ENCODE results near the gene DHX36. TPM values are rescaled to one million over a fixed set of nuclear protein-coding genes. Genes with fewer than 3 reads are reported as not detected.

DHX36 gene
- total RNA-seq, 1 donor from 2014 or later = 82.1 TPM

DNA sequence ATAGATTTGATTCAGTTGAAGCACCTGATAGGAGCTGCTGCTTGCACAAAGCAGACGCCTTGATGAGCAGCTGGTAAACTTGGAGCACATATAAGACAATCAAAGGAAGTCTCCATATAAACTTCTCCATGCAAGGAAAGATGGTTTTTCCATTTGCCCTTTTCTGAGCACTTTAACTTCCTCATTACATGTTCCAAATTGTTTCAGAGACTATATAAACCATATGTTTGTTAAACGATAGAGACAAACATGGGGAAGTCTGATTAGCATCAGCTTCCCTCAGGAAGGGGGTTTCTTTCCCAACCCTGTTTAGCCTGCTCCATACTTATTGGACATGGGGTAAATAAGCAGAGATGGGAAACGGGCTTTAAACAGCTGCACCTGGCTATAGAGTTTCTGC is 88.0 kb downstream of the DHX36 start:
- no peak overlapping the region for H3K4me3 Mint-ChIP-seq (ENCODE audit: low read depth)
- H3K36me3 Mint-ChIP-seq (ENCODE audit: low read depth) = no peaks in the 10 kb centered on the region
- DNase-seq (ENCODE audit: low spot score) = no peak
- H3K27ac Mint-ChIP-seq = no peak overlapping the region
- H3K27me3 Mint-ChIP-seq (ENCODE audit: low read depth) = no peaks in the 10 kb centered on the region
- H3K4me1 Mint-ChIP-seq (ENCODE audit: low read depth) = peaks cover 21% of the 10 kb centered on the region
- no peaks in the 10 kb centered on the region for H3K9me3 Mint-ChIP-seq
- intact Hi-C loops (cut with micrococcal nuclease) = loop anchor here (5.0 kb wide), 2 partner anchors 114 to 614 kb away; partner anchors contain the start of gene ARHGEF26

DNA sequence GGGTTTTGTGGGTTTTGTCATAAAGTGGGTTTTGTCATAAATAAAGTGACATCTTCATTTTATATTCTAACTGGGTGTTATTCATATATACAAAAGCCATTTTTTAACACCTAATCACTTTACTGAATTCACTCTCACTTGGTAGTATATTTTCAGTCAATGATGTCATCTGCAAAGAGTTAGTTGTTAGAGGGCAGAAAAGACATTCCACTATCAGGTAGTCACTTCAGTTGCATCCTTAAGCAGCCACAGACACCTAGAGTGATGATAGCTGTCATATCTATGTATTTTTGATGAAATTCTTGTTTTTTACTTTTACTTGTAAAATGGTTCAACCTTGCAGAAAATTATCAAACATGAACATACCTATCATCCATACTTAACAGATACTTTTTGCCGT is 89.0 kb downstream of the DHX36 start:
- no peak for DNase-seq (ENCODE audit: low spot score)
- Mint-ChIP-seq H3K27ac (no peak overlapping the region), H3K27me3 (ENCODE audit: low read depth) (no peaks in the 10 kb centered on the region), H3K4me3 (ENCODE audit: low read depth) (no peak overlapping the region), H3K36me3 (ENCODE audit: low read depth) (no peaks in the 10 kb centered on the region), H3K4me1 (ENCODE audit: low read depth) (peaks cover 21% of the 10 kb centered on the region), H3K9me3 (no peaks in the 10 kb centered on the region)
- intact Hi-C loops (cut with micrococcal nuclease) = loop anchor here (5.0 kb wide), 2 partner anchors 113 to 613 kb away; partner anchors contain the start of gene ARHGEF26

DNA sequence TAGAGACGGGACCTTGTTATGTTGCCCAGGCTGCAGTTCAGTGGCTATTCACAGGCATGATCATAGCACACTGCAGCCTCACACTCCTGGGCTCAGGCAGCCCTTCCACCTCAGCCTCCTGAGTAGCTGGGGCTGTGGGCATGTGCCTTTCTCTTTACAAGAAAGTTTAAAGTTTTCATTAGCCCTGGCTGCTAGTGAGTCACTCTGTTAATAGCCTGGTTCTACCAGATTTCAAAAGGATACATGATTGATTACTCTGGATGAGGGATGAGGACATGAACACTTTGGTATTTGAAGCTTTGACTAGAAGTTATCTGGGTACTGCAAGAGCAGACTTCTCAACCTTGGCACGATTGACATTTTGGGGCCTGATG is 95.1 kb downstream of the DHX36 start:
- peaks cover 5% of the 10 kb centered on the region for H3K27me3 Mint-ChIP-seq (ENCODE audit: low read depth)
- no peak for DNase-seq (ENCODE audit: low spot score)
- no peaks in the 10 kb centered on the region for H3K4me1 Mint-ChIP-seq (ENCODE audit: low read depth)
- no peaks in the 10 kb centered on the region for H3K9me3 Mint-ChIP-seq
- intact Hi-C loops (cut with micrococcal nuclease) = no loop called here
- H3K27ac Mint-ChIP-seq = no peak overlapping the region
- H3K4me3 Mint-ChIP-seq (ENCODE audit: low read depth) = no peak overlapping the region
- H3K36me3 Mint-ChIP-seq (ENCODE audit: low read depth) = no peaks in the 10 kb centered on the region

DNA sequence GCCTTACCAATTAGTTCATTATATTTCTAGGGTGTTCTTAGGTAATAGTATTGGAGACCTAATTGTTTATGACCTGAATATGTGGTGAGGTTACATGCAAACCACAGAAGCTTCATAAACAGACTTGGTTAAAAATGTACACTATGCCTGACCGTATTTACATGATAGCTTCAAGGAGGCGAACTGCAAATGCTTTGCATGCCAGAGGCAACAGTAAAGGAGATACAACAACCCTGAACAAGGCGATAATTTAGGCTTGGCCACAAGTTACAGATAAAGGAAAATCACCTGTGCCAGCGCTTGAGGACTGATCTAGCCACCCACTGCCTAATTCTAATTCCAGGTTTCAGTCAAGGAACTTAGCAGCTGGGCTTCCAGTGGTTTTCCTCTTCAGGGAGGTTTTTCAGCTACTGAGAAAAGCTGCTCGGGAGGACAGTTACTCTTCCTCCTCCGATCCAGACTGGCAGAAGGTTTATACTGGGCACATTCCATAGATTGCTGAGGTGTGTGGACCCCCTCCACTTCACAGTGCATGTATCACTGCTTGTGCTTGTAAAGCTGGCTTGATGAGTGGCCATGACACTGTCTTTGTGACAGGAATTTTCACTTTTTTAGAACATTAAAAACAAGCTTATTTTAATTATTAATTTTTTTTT is 95.6 kb downstream of the DHX36 start:
- Mint-ChIP-seq H3K27ac (no peak overlapping the region), H3K36me3 (ENCODE audit: low read depth) (no peaks in the 10 kb centered on the region), H3K9me3 (no peaks in the 10 kb centered on the region), H3K4me3 (ENCODE audit: low read depth) (no peak overlapping the region), H3K4me1 (ENCODE audit: low read depth) (no peaks in the 10 kb centered on the region), H3K27me3 (ENCODE audit: low read depth) (peaks cover 5% of the 10 kb centered on the region)
- intact Hi-C loops (cut with micrococcal nuclease) = no loop called here
- no peak for DNase-seq (ENCODE audit: low spot score)

DNA sequence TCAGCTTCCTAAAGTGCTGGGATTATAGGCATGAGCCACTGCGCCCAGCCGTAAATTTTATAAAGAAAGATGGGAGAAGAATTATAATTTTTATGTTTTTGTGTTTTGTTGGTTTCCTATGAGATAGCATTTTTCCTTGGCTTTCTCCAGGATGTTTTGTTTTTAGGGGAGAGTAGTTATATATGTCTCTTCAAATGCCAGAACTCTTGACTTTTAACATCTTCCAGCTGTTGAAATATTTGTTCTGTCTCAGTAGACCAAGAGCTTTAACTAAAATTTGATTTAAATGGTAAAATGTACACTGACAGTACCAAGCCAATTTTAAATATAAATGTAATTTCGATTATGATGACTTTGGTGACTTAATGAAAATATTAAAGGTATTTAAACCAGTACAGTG is 96.8 kb downstream of the DHX36 start:
- H3K4me3 Mint-ChIP-seq (ENCODE audit: low read depth) = no peak overlapping the region
- intact Hi-C loops (cut with micrococcal nuclease) = no loop called here
- H3K9me3 Mint-ChIP-seq = no peaks in the 10 kb centered on the region
- DNase-seq (ENCODE audit: low spot score) = no peak
- H3K4me1 Mint-ChIP-seq (ENCODE audit: low read depth) = no peaks in the 10 kb centered on the region
- H3K27me3 Mint-ChIP-seq (ENCODE audit: low read depth) = peaks cover 6% of the 10 kb centered on the region
- H3K27ac Mint-ChIP-seq = no peak overlapping the region
- H3K36me3 Mint-ChIP-seq (ENCODE audit: low read depth) = no peaks in the 10 kb centered on the region

DNA sequence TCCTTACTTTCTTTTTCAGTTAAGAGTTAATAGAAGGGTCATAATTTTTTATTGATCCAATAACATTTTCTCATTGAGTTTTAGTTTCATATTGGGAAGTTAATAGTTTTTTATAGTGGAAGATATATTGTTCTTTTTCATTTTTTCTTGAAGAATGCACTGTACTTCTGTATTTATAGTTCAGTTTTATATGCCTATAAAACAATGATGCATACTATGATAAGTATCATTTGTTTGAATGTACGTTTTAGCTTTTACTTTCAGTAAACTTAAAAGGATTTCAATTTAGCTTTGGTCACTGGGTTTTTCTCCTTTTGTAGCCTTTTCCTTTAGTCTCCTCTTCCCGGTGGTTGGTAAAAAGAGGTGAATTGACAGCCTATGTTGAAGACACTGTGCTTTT is 98.8 kb downstream of the DHX36 start:
- DNase-seq (ENCODE audit: low spot score) = no peak
- Mint-ChIP-seq H3K4me1 (ENCODE audit: low read depth) (no peaks in the 10 kb centered on the region), H3K9me3 (no peaks in the 10 kb centered on the region), H3K4me3 (ENCODE audit: low read depth) (no peak overlapping the region), H3K27ac (no peak overlapping the region), H3K27me3 (ENCODE audit: low read depth) (peaks cover 7% of the 10 kb centered on the region), H3K36me3 (ENCODE audit: low read depth) (no peaks in the 10 kb centered on the region)
- intact Hi-C loops (cut with micrococcal nuclease) = no loop called here

DNA sequence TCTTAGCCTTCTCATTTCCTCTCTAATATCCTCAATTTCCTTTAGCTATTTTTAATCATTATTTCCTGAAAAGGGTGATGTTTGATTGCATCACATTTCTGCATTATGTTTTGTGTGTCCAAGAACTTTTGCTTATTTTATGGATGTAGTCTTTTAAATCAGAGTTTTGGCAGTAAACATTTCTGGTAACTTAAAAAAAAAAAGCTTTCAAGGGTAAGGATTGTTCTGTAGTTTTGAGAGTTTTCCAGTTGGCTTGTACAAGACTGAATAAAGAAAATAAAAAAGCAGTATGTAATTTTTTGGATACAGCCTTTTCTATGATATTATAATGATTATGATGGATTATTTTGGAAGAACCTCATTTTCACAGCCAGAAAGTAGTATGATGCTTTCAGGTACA is 99.4 kb downstream of the DHX36 start:
- Mint-ChIP-seq H3K9me3 (no peaks in the 10 kb centered on the region), H3K27me3 (ENCODE audit: low read depth) (peaks cover 7% of the 10 kb centered on the region), H3K27ac (no peak overlapping the region), H3K36me3 (ENCODE audit: low read depth) (no peaks in the 10 kb centered on the region), H3K4me3 (ENCODE audit: low read depth) (no peak overlapping the region), H3K4me1 (ENCODE audit: low read depth) (no peaks in the 10 kb centered on the region)
- intact Hi-C loops (cut with micrococcal nuclease) = no loop called here
- DNase-seq (ENCODE audit: low spot score) = no peak

DNA sequence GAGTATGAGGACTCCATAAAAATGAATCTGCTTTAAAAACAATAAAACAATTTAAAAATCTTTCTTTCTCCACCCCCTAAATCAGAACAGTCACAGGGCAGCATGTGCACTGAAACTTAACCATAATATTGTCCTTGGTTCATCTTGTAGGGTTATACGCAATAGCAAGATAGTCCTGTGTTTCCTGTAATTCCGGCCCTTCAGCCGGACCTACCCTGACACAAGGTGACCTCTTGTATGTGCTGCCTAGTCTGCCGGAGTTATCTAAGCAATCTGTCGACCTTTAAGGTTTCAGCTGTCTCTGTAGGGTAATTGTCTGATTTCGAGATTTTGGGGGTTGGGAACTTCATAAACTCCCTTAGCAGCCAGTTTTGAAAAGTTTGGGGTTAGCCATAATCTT is 99.9 kb downstream of the DHX36 start:
- H3K27ac Mint-ChIP-seq = no peak overlapping the region
- no peaks in the 10 kb centered on the region for H3K4me1 Mint-ChIP-seq (ENCODE audit: low read depth)
- no peak overlapping the region for H3K4me3 Mint-ChIP-seq (ENCODE audit: low read depth)
- H3K9me3 Mint-ChIP-seq = no peaks in the 10 kb centered on the region
- intact Hi-C loops (cut with micrococcal nuclease) = no loop called here
- H3K36me3 Mint-ChIP-seq (ENCODE audit: low read depth) = no peaks in the 10 kb centered on the region
- no peak for DNase-seq (ENCODE audit: low spot score)
- peaks cover 7% of the 10 kb centered on the region for H3K27me3 Mint-ChIP-seq (ENCODE audit: low read depth)

DNA sequence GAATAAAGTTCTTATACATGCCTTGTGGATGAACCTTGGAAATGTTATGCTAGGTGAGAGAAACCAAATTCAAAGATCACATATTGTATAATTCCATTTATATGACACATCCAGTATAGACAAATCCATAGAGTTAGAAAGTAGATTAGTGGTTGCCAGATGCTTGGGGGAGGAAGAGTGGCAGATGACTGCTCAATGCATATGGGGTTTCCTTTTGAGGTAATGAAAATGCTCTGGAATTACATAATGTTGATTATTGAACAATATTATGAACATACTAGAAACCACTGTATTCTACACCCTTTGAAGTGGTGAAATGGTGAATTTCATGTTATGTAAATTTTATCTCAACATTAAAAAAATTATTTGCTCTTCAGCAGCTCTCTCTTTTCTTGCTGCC is 100.8 kb downstream of the DHX36 start:
- no peak for DNase-seq (ENCODE audit: low spot score)

More for the DNA sequence above, 100.8 kb downstream of the DHX36 start:
- Mint-ChIP-seq H3K27me3 (ENCODE audit: low read depth) (peaks cover 7% of the 10 kb centered on the region), H3K4me3 (ENCODE audit: low read depth) (no peak overlapping the region), H3K9me3 (no peaks in the 10 kb centered on the region), H3K36me3 (ENCODE audit: low read depth) (no peaks in the 10 kb centered on the region), H3K4me1 (ENCODE audit: low read depth) (no peaks in the 10 kb centered on the region), H3K27ac (no peak overlapping the region)
- intact Hi-C loops (cut with micrococcal nuclease) = no loop called here

Other genes with a start within 250 kb of the DHX36 start
- gene ARHGEF26, start 203.1 kb downstream of the DHX36 start, total RNA-seq = 0.18 and 0.28 TPM in 2 replicates
- not detected in 2 replicates for gene GPR149, start 105.7 kb upstream of the DHX36 start, total RNA-seq

All from activated T-helper 2 cell treated with anti-CD3 and anti-CD28 coated beads, Interferon-gamma antibody, Interleukin-2, Interleukin-4, amounts not matched to agents 10 μg/mL and 5 μg/mL and 100 μg/mL, durations not matched to agents 14 hours and 24 hours and 36 hours (primary cell).